WTC11 (cell line): ENCODE data around the gene KNDC1. TPM values are rescaled to one million over a fixed set of nuclear protein-coding genes. Genes with fewer than 3 reads are reported as not detected.

Experiments used
- ATAC-seq: fragments of 200-7000 bp; cut with Tn5 transposase; 2 replicates; pipeline ENCODE4 v1.10.0; 2021; ENCODE audit warnings: mild to moderate bottlenecking, moderate library complexity
- CTCF ChIA-PET: fragments of 300-600 bp; sonication (Branson Sonifier 250); formaldehyde crosslinking; loops from one replicate; lab custom pipeline; 2021; ENCODE audit warnings: antibody characterized with exemption; lab: Charles Lee
- POLR2A ChIA-PET: fragments of 350-600 bp; sonication (Branson Sonifier 250); formaldehyde crosslinking; loops from one replicate; lab custom pipeline; 2021; ENCODE audit warnings: antibody characterized with exemption; lab: Charles Lee
- DNase-seq: peaks from one replicate; pipeline ENCODE4 v3.0.0; 2021; ENCODE audit warnings: low spot score
- H3K27ac Mint-ChIP-seq: 2 replicates; pipeline ENCODE4 v1.8.0; 2021; ENCODE audit warnings: mixed read lengths
- H3K27me3 Mint-ChIP-seq: 2 replicates; pipeline ENCODE4 v1.8.0; 2021; ENCODE audit warnings: low read depth, mild to moderate bottlenecking, moderate library complexity, mixed read lengths
- H3K36me3 Mint-ChIP-seq: 2 replicates; pipeline ENCODE4 v1.8.0; 2021; ENCODE audit warnings: mixed read lengths
- H3K4me1 Mint-ChIP-seq: 2 replicates; pipeline ENCODE4 v1.8.0; 2022; ENCODE audit warnings: mixed read lengths
- H3K4me3 Mint-ChIP-seq: 2 replicates; pipeline ENCODE4 v1.8.0; 2021; ENCODE audit warnings: mild to moderate bottlenecking, moderate library complexity, mixed read lengths
- H3K9me3 Mint-ChIP-seq: 2 replicates; pipeline ENCODE4 v1.8.0; 2021; ENCODE audit warnings: mixed read lengths
- CREB1 ChIP-seq: sonication (generic); formaldehyde crosslinking; IDR thresholded peaks from 2 replicates; pipeline ENCODE4 v1.8.0; 2023; ENCODE audit warnings: mild to moderate bottlenecking, missing genetic modification reagents
- ELF4 ChIP-seq: sonication (generic); formaldehyde crosslinking; IDR thresholded peaks from 2 replicates; pipeline ENCODE4 v1.8.1; 2022; ENCODE audit warnings: low read depth, mild to moderate bottlenecking, moderate library complexity, missing genetic modification reagents
- KAT7 ChIP-seq: sonication (generic); formaldehyde crosslinking; IDR thresholded peaks from 2 replicates; pipeline ENCODE4 v1.8.1; 2023; ENCODE audit warnings: missing genetic modification reagents, mild to moderate bottlenecking, borderline replicate concordance
- NR1H2 ChIP-seq: sonication (generic); formaldehyde crosslinking; IDR thresholded peaks from 2 replicates; pipeline ENCODE4 v1.9.0; 2021; ENCODE audit warnings: mild to moderate bottlenecking, moderate library complexity, missing genetic modification reagents
- NR3C1 ChIP-seq: sonication (generic); formaldehyde crosslinking; conservative IDR thresholded peaks from 2 replicates; pipeline ENCODE4 v1.8.1; 2023; ENCODE audit warnings: low read depth, mild to moderate bottlenecking, missing genetic modification reagents
- OVOL2 ChIP-seq: fragments of 250-450 bp; sonication (Bioruptor Pico); IDR thresholded peaks from 2 replicates; pipeline ENCODE4 v1.9.0; 2021; ENCODE audit warnings: mild to moderate bottlenecking, borderline replicate concordance
- RELA ChIP-seq: sonication (generic); formaldehyde crosslinking; IDR thresholded peaks from 2 replicates; pipeline ENCODE4 v1.8.1; 2022; ENCODE audit warnings: missing genetic modification reagents, mild to moderate bottlenecking, borderline replicate concordance
- TEAD4 ChIP-seq: sonication (generic); formaldehyde crosslinking; IDR thresholded peaks from 2 replicates; pipeline ENCODE4 v1.8.0; 2022; ENCODE audit warnings: mild to moderate bottlenecking, missing genetic modification reagents
- ZNF138 ChIP-seq: sonication (generic); formaldehyde crosslinking; conservative IDR thresholded peaks from 2 replicates; pipeline ENCODE4 v1.8.1; 2022; ENCODE audit warnings: mild to moderate bottlenecking, moderate library complexity, missing genetic modification reagents
- ZNF219 ChIP-seq: sonication (generic); formaldehyde crosslinking; IDR thresholded peaks from 2 replicates; pipeline ENCODE4 v1.8.0; 2023; ENCODE audit warnings: missing genetic modification reagents, mild to moderate bottlenecking, borderline replicate concordance
- ZNF263 ChIP-seq: sonication (generic); formaldehyde crosslinking; IDR thresholded peaks from 2 replicates; pipeline ENCODE4 v1.8.1; 2022; ENCODE audit warnings: low read depth, mild to moderate bottlenecking, moderate library complexity, missing genetic modification reagents
- ZNF423 ChIP-seq: fragments of 250-450 bp; sonication (Bioruptor Pico); IDR thresholded peaks from 2 replicates; pipeline ENCODE4 v2.1.2; 2022; ENCODE audit warnings: mild to moderate bottlenecking, moderate library complexity
- total RNA-seq: library from RNA; stranded (reverse); gene quantifications from 3 replicates; pipeline ENCODE4 v1.2.3, GENCODE V29; 2021
- TF ChIP-seq, protein P1 (sequence below): fragments of 250-450 bp; sonication (Bioruptor Pico); IDR thresholded peaks from 2 replicates; pipeline ENCODE4 v1.9.0; 2021; ENCODE audit warnings: moderate library complexity, mild to moderate bottlenecking, inconsistent platforms, borderline replicate concordance
- TF ChIP-seq, protein P2 (sequence below): fragments of 250-450 bp; sonication (Bioruptor Pico); IDR thresholded peaks from 2 replicates; pipeline ENCODE4 v1.9.0; 2021; ENCODE audit warnings: mild to moderate bottlenecking
- TF ChIP-seq, protein P3 (sequence below): sonication (generic); formaldehyde crosslinking; IDR thresholded peaks from 2 replicates; pipeline ENCODE4 v1.8.1; 2023; ENCODE audit warnings: mild to moderate bottlenecking, missing genetic modification reagents, moderate library complexity
- TF ChIP-seq, protein P4 (sequence below): sonication (generic); formaldehyde crosslinking; IDR thresholded peaks from 2 replicates; pipeline ENCODE4 v1.8.0; 2022; ENCODE audit warnings: mild to moderate bottlenecking, missing genetic modification reagents

KNDC1 gene
- total RNA-seq, 1 experiment from 2014 or later = 26.6 TPM

DNA sequence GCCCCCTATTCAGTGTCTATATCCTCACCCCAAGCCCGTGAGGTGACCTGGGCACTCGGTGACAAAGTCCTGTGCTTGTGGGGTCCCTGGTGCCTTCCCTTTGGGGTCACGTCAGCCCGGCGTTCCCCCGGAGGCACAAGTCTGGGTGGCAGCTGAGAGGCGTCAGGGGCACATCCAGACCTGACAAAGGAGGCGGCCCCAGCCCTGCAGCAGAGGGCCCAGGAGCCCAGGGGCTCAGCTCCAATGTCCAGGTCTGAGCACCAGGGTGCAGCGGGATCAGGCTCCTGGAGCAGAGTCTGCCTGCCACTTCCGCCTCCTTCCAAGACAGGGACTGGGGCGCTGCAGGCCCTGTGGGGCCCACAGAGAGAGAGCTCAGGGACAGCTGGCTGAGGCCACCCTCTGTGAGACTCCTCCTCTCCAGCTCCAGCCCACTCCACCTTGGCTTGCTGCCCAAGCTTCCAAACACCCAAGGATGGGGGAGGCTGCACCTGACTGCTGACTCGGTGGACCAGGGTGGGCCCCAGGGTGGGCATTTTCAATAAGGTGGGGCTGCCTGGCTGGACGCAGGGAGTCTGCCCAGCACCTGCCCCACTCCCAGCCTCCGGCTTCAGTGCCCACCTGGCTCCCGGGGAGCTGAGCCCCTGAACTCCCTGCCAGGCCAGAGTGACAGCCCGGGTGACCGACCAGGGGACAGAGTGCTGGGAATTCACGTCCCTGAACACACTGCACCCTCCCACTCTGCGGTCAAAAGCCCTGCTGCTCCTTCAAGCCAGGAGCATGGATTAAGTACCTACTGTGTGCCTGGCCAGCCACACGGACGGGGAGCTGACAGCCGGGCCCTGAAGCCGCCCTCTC is 1.0 kb upstream of the KNDC1 start:
- CTCF ChIA-PET = interaction anchor here (0.5 to 2.4 kb wide), 11 partner anchors 14 to 220 kb away, joined by 3 to 12 read pairs (median 4); no protein-coding TSS in a partner anchor
- POLR2A ChIA-PET = interaction anchor here (0.5 kb wide), 1 partner anchor 10 kb away, joined by 5 read pairs; no protein-coding TSS in a partner anchor
- Mint-ChIP-seq H3K36me3 (no peaks in the 10 kb centered on the region; the same call in 1 of the 2 replicates), H3K27ac (no peak overlapping the region), H3K27me3 (peaks cover 8% of the 10 kb centered on the region), H3K4me3 (peak overlapping the region; percentile 51), H3K4me1 (peaks cover 27% of the 10 kb centered on the region), H3K9me3 (0 out of 2 replicates have a peak, but pooled peaks cover 3% of the 10 kb centered on the region)
- DNase-seq (peak; percentile 49), ATAC-seq (peak; percentile 55)
- TF ChIP-seq ZNF423 (CRISPR knock-in tag) = peak; percentile 25; the same call in 1 of the 2 replicates
- no peak for TF ChIP-seq CREB1 (CRISPR knock-in tag)
- 0 out of 2 replicates have a peak, but pooled peaks have one; percentile 20 for TF ChIP-seq ZNF263 (CRISPR knock-in tag)
- TF ChIP-seq ZNF138 (CRISPR knock-in tag) = 0 out of 2 replicates have a peak, but pooled peaks have one; percentile 13

GRCh38 chr10:133159611-133159949 is 439 bp upstream of the KNDC1 start:
- DNase-seq = no peak
- CTCF ChIA-PET = interaction anchor here (0.5 to 2.4 kb wide), 10 partner anchors 14 to 221 kb away, joined by 3 to 12 read pairs (median 4); no protein-coding TSS in a partner anchor
- H3K27me3 Mint-ChIP-seq = peaks cover 8% of the 10 kb centered on the region
- H3K9me3 Mint-ChIP-seq = 0 out of 2 replicates have a peak, but pooled peaks cover 3% of the 10 kb centered on the region
- POLR2A ChIA-PET = no interaction called here
- no peak overlapping the region for H3K27ac Mint-ChIP-seq
- ATAC-seq = no peak
- no peaks in the 10 kb centered on the region; the same call in 1 of the 2 replicates for H3K36me3 Mint-ChIP-seq
- peak overlapping the region; percentile 51; the same call in 1 of the 2 replicates for H3K4me3 Mint-ChIP-seq
- peaks cover 23% of the 10 kb centered on the region for H3K4me1 Mint-ChIP-seq
- TF ChIP-seq, protein P1, sequence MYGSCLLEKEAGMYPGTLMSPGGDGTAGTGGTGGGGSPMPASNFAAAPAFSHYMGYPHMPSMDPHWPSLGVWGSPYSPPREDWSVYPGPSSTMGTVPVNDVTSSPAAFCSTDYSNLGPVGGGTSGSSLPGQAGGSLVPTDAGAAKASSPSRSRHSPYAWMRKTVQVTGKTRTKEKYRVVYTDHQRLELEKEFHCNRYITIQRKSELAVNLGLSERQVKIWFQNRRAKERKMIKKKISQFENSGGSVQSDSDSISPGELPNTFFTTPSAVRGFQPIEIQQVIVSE (CRISPR knock-in tag) = no peak
- TF ChIP-seq, protein P2, sequence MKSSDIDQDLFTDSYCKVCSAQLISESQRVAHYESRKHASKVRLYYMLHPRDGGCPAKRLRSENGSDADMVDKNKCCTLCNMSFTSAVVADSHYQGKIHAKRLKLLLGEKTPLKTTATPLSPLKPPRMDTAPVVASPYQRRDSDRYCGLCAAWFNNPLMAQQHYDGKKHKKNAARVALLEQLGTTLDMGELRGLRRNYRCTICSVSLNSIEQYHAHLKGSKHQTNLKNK (CRISPR knock-in tag) = no peak
- TF ChIP-seq KAT7 (CRISPR knock-in tag) (no peak), ELF4 (CRISPR knock-in tag) (no peak), OVOL2 (CRISPR knock-in tag) (no peak), RELA (no peak), NR1H2 (CRISPR knock-in tag) (no peak), ZNF423 (CRISPR knock-in tag) (no peak), TEAD4 (no peak), ZNF219 (CRISPR knock-in tag) (no peak), NR3C1 (CRISPR knock-in tag) (no peak)
- TF ChIP-seq, protein P3, sequence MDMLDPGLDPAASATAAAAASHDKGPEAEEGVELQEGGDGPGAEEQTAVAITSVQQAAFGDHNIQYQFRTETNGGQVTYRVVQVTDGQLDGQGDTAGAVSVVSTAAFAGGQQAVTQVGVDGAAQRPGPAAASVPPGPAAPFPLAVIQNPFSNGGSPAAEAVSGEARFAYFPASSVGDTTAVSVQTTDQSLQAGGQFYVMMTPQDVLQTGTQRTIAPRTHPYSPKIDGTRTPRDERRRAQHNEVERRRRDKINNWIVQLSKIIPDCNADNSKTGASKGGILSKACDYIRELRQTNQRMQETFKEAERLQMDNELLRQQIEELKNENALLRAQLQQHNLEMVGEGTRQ (CRISPR knock-in tag) = no peak
- TF ChIP-seq, protein P4, sequence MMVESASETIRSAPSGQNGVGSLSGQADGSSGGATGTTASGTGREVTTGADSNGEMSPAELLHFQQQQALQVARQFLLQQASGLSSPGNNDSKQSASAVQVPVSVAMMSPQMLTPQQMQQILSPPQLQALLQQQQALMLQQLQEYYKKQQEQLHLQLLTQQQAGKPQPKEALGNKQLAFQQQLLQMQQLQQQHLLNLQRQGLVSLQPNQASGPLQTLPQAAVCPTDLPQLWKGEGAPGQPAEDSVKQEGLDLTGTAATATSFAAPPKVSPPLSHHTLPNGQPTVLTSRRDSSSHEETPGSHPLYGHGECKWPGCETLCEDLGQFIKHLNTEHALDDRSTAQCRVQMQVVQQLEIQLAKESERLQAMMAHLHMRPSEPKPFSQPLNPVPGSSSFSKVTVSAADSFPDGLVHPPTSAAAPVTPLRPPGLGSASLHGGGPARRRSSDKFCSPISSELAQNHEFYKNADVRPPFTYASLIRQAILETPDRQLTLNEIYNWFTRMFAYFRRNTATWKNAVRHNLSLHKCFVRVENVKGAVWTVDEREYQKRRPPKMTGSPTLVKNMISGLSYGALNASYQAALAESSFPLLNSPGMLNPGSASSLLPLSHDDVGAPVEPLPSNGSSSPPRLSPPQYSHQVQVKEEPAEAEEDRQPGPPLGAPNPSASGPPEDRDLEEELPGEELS (CRISPR knock-in tag) = no peak
- TF ChIP-seq, all 79 proteins: peak for 0
